GM19023 (cell line): ENCODE data around the gene LRFN2.

Experiments
- ATAC-seq: cut with Tn5 transposase; IDR thresholded peaks from one replicate; pipeline ENCODE4 v1.9.1; 2021; ENCODE audit warnings: mild to moderate bottlenecking, moderate library complexity; ENCODE audit not compliant: unreplicated experiment

The LRFN2 gene

GRCh38 chr6:40408786-40409542, 178.2 kb downstream of the LRFN2 start:
- ATAC-seq = no peak

GRCh38 chr6:40407239-40407638, 179.9 kb downstream of the LRFN2 start:
- ATAC-seq = no peak

GRCh38 chr6:40406175-40406574, 181.0 kb downstream of the LRFN2 start:
- no peak for ATAC-seq

GRCh38 chr6:40400738-40401137, 186.4 kb downstream of the LRFN2 start:
- ATAC-seq = no peak

- no peak for ATAC-seq
Measured at GRCh38 chr6:40399888-40400457, 187.2 kb downstream of the LRFN2 start.

GRCh38 chr6:40398810-40399477, 188.2 kb downstream of the LRFN2 start:
- ATAC-seq = no peak

GRCh38 chr6:40398034-40398691, 189.0 kb downstream of the LRFN2 start:
- no peak for ATAC-seq

- ATAC-seq = no peak
Measured at GRCh38 chr6:40397287-40398033, 189.7 kb downstream of the LRFN2 start.

GRCh38 chr6:40395698-40396076, 191.5 kb downstream of the LRFN2 start:
- no peak for ATAC-seq

GRCh38 chr6:40395066-40395697, 192.0 kb downstream of the LRFN2 start:
- no peak for ATAC-seq

GRCh38 chr6:40394381-40394780, 192.8 kb downstream of the LRFN2 start:
- no peak for ATAC-seq

GRCh38 chr6:40393641-40394040, 193.5 kb downstream of the LRFN2 start:
- ATAC-seq = no peak

- no peak for ATAC-seq
Measured at GRCh38 chr6:40392589-40392988, 194.6 kb downstream of the LRFN2 start.

GRCh38 chr6:40391851-40392517, 195.2 kb downstream of the LRFN2 start:
- ATAC-seq = no peak

- no peak for ATAC-seq
Measured at GRCh38 chr6:40391086-40391485, 196.1 kb downstream of the LRFN2 start.

- ATAC-seq = no peak
Measured at GRCh38 chr6:40390144-40390800, 196.9 kb downstream of the LRFN2 start.

GRCh38 chr6:40389254-40389653, 197.9 kb downstream of the LRFN2 start:
- no peak for ATAC-seq

GRCh38 chr6:40387871-40388264, 199.3 kb downstream of the LRFN2 start:
- no peak for ATAC-seq

GRCh38 chr6:40387127-40387870, 199.9 kb downstream of the LRFN2 start:
- ATAC-seq = no peak
